ENCODE results near the gene ADGRD2. TPM values are rescaled to one million over a fixed set of nuclear protein-coding genes. Genes with fewer than 3 reads are reported as not detected.
A peak's percentile ranks its signal among the peaks of the same experiment; 100 is the strongest.

Gene ADGRD2
- total and polyA plus RNA-seq, 2 of the 13 experiments (the other 11 are each of a cell fraction or from before 2014, with no cell fraction given): not detected

GRCh38 chr9:124527781-124528180, 77.5 kb downstream of the ADGRD2 start:
- H2AFZ ChIP-seq (ENCODE audit: low read length): no peak overlapping the region
- DNase-seq (ENCODE audit: low spot score): no peak
- no TSS peak for BruUV-seq (replicated peaks)

More at GRCh38 chr9:124527781-124528180, 77.5 kb downstream of the ADGRD2 start:
- Histone ChIP-seq H3K79me2 (ENCODE audit: insufficient read depth, low read length) (no peaks in the 10 kb centered on the region), H3K4me2 (ENCODE audit: low read depth, low read length) (no peak overlapping the region), H3K4me1 (ENCODE audit: insufficient read depth, low read length) (peaks cover 16% of the 10 kb centered on the region), H3K27me3 (ENCODE audit: control insufficient read depth in 1 of 2, insufficient read depth in 2 of 2, low read length in 2 of 2) (no peaks in the 10 kb centered on the region), H3K9ac (ENCODE audit: insufficient read depth, low read depth, low read length) (no peak overlapping the region), H3K27ac (ENCODE audit: extremely low read length, insufficient read depth, low read length) (no peak overlapping the region), H4K20me1 (ENCODE audit: insufficient read depth, low read length) (no peaks in the 10 kb centered on the region), H3K36me3 (replicated peaks in 1 of 2; ENCODE audit: control insufficient read depth in 1 of 2, insufficient read depth in 2 of 2, low read length in 2 of 2) (peaks cover 19 to 66% of the 10 kb centered on the region in 2 experiments), H3K4me3 (replicated peaks in 1 of 3; ENCODE audit: insufficient read depth in 1 of 3, low read depth in 2 of 3, low read length in 3 of 3) (no peak overlapping the region), H3K9me3 (ENCODE audit: low read length) (no peaks in the 10 kb centered on the region)
- ChIA-PET POLR2A (no interaction called here), CTCF (ENCODE audit: low intra/inter-chr PET ratio, low total read pairs) (no interaction called here)
- 87% methylated on average over 3 of the region's 3 CpGs for WGBS (ENCODE audit: low lambda C conversion rate)
- in situ Hi-C loops (cut with HindIII; ENCODE audit: extremely low pct_ligation_motif_present, low pct_unique_long_range_greater_than_20kb): no loop called here
- ATAC-seq (peak; percentile 44; the same call in 2 of the 3 replicates), FAIRE-seq (no peak)
- intact Hi-C loops (cut with micrococcal nuclease; ENCODE audit: unreplicated experiment): no loop called here
- TF ChIP-seq HDAC1 (CRISPR knock-in tag; IDR thresholded peaks at IDR 0.05) (no peak), CREB3 (CRISPR knock-in tag; IDR thresholded peaks at IDR 0.05) (no peak), ETV5 (CRISPR knock-in tag; IDR thresholded peaks at IDR 0.05; ENCODE audit: borderline replicate concordance) (no peak), ZBTB43 (CRISPR knock-in tag; conservative IDR thresholded peaks at IDR 0.05) (no peak), ISL2 (CRISPR knock-in tag; IDR thresholded peaks at IDR 0.05) (no peak), CHCHD3 (CRISPR knock-in tag; IDR thresholded peaks at IDR 0.05) (no peak), MTA3 (CRISPR knock-in tag; IDR thresholded peaks at IDR 0.05) (no peak), JUN (CRISPR knock-in tag; IDR thresholded peaks at IDR 0.05) (no peak), ZNF577 (CRISPR knock-in tag; IDR thresholded peaks at IDR 0.05; ENCODE audit: borderline replicate concordance, low read depth) (no peak), HOXA5 (CRISPR knock-in tag; IDR thresholded peaks at IDR 0.05) (no peak), GLMP (CRISPR knock-in tag; IDR thresholded peaks at IDR 0.05; ENCODE audit: borderline replicate concordance) (no peak), ZNF879 (CRISPR knock-in tag; IDR thresholded peaks at IDR 0.05) (no peak)

Other genes with a start within 250 kb of the ADGRD2 start
- gene NEK6, start 192.5 kb upstream of the ADGRD2 start, total RNA-seq (2016; rRNA removed; fragmentation: Illumina TruSeq; extraction: Trizol): 30.4 and 44.7 TPM in 2 replicates
- gene NEK6, start 192.5 kb upstream of the ADGRD2 start, polyA plus RNA-seq (2011; rRNA removed): 119 and 127 TPM in 2 replicates
- gene PSMB7, start 35.0 kb upstream of the ADGRD2 start, total RNA-seq (2016; rRNA removed; fragmentation: Illumina TruSeq; extraction: Trizol): 259 and 395 TPM in 2 replicates
- gene PSMB7, start 35.0 kb upstream of the ADGRD2 start, polyA plus RNA-seq (2011; rRNA removed): 261 and 291 TPM in 2 replicates
- gene NR5A1, start 56.9 kb downstream of the ADGRD2 start, total RNA-seq (2016; rRNA removed; fragmentation: Illumina TruSeq; extraction: Trizol): 38.8 and 44.7 TPM in 2 replicates
- gene NR5A1, start 56.9 kb downstream of the ADGRD2 start, polyA plus RNA-seq (2011; rRNA removed): 28.9 and 43.2 TPM in 2 replicates

Data from HepG2 (cell line).